ENCODE measurements around the gene RNASE1.
"Not testable (repeated sequence)": the region's sequence is repeated elsewhere in the genome, so short reads cannot be mapped to it uniquely, and the experiment has no call there.

The RNASE1 gene

DNA sequence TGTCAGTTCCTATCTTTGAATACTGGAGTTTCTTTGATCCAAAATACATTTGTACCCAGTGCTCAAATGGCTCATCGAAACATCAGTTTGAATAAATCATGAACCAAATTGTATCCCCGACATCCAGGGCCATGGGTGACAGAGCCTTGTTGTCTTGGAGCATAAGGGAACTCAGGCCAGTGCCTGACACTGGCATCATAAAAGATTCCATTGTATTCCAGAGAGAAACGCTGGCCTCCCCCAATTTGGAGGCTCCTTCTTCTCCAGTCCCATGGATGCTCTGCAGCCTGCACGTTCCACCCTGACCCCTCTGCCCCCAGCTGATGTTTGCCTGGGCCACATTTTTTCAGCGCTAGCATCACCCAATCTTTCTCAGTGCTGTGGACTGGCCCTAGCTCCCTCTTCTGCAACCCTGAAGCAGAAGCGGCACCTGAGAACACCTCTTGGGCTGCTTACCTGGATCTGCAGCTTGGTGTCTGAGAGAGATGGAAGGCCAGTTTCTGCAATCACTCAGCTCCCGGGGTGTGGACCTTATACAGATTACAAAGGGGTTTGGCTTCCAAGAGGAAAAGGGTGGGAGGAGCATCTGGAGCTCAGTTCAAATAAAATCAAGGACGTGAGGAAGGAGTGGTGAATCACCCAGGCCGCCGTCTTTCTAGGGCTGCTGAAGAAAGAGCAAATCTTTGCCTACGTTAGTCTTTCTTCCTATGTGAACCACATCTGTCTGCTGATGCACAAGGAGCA lies at the start of gene RNASE1:
Gene RNASE1, minus strand, starts transcription at position 504 of the 744 bp plus-strand sequence. CDS start 776 bp downstream, outside the sequence.
- DNase-seq, result no peak

DNA sequence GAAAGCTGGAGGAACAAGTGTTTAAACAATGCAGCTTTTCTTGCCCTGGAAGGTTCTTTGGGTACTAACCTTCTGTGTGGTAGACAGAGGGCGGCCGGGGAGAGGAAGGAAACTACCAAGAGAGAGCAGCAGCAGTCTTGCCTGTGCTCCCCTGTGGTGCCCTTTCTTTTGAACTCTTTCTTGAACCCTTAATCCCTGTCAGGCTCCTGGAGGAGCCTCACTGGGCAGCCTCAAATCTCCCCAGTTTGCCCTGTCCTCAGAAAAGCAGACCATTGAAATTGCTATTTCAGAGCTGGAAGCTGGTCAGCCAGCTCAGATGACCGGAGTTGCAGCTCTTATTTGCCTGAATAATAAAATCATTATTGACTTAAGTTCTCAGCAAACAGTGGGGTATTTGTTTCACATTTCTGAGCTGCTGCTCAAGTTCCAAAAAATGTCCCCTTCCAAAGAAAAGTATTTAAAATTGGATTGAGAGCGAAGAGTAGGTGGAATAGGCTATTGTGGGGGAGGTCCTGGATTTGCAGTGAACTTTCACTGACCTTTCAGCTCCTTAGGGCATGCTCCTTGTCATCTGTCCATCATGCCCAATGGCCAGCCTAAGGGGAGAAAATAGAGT lies 46.4 kb upstream of the RNASE1 start:
- DNase-seq, result no peak

DNA sequence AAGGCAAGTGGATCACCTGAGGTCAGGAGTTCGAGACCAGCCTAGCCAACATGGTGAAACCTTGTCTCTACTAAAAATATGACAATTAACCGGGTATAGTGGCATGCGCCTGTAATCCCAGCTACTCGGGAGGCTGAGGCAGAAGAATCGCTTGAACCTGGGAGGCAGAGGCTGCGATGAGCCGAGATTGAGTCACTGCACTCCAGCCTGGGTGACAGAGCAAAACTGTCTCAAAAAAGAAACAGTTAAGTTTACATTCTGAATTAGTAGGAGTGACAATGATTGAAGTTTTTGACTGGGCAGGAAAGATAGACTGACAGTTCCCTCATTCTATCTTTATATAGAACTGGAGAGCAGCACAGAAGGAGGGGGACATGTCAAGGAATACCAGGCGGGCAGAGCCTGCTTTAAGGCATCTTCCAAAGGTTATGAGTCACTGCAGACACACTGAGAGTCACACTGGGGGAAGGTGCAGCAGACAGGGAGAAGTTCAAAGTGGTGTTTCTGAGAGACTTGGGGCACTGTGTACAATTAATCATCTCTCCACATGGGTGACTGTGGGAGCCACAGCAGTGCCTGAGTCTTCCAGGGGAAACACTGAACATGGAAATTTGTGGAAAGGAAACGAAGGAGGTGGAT lies 45.8 kb upstream of the RNASE1 start:
- no peak for DNase-seq

DNA sequence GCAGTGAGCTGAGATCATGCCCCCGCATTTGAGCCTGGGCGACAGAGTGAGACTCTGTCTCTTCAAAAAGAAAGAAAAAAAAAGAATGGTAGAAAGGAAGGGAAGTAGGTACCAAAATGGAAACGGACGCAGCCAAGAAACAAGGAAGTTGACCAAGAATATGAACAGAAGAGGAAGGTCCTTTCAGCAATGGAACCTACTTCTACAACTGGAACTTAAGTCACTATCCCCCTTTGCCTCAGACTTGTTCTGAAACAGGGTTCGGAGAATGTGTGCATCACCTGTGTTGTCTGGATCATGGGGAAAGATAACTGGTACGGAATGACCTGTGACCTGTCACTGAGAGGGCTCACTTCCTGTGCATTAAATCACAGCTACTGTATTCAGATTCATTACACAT lies 43.9 kb upstream of the RNASE1 start:
- DNase-seq, result no peak

DNA sequence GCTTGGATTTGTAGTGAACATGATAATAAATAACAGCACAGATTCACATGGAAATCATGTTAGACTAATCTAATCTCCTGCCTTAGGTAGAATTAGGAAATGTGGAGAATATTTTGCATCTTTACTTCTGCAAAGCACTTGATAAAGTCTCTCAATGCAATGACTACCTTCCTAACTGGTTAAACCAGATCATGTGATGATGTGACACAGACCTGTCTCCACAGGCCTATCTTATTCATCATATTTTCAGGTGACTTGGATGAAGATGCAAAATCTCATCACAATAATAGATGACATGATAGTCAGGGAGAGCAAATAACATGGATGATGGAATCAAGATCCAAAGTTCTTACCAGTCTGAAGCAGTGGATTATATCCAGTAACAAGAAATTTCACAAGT lies 38.5 kb upstream of the RNASE1 start:
- DNase-seq, result no peak

DNA sequence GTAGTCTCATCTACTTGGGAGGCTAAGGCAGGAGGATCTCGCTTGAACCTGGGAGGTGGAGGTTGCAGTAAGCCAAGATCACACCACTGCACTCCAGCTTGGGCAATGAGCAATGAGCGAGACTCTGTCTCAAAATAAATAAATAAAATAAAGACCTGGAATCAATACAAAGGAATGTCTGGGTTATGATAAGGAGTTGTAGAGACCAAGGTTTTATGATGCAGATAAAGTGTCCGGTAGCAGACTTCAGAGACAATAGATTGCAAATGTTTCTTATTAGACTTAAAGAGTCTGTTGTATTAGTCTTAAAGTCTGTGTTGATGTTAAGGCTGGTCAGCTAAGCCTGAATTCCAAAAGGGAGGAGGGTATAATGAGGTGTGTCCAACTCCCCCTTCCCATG lies 35.2 kb upstream of the RNASE1 start:
- no peak for DNase-seq

DNA sequence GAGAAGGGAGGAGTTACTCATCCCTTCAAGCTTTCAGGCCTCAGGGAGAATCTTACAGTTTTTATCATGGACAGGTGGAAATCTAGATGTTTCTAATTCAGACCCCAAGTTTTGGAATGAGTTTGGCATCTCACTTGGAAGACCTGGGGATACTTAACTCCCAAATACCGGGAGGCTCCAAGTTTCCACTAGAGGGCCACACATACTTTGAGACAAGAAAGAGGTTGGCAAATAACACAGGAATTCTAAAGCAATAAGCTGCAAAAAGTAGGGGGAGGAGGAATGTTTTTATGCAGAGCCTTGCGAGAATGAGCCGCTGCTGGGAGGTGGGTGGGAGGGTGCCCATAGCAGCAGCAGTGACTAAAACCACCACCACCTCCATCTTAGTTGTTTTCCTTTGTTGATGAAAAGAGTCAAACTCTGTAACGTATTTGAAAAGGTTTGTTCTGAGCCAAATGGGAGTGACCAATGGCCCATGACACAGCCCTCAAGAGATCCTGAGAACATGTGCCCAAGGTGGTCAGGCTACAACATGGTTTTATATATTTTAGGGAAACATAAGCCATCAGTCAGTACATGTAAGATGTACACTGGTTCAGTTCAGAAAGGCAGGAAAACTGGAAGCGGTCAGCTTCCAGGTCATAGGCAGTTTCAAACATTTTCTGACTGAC lies 34.2 kb upstream of the RNASE1 start:
- no peak for DNase-seq

DNA sequence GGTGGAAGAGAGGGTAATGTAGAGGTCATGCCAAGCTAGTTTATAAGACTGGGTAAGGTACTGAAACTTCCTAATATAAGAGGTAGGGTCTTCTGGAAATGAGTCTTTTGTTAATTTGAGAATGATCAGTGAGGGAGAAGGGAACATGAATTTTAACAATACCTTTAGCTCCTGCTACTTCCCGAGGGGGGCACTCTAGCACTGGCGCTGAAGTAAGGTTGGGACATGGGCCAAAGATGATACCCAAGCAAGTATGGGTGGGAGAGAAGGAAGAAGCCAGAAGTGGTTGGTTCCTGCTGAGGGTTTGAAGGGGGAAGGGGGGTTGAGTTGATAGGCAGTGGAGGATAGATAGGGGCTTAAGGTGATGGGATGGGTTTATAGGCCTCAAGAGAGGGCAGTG lies 32.3 kb upstream of the RNASE1 start:
- no peak for DNase-seq

DNA sequence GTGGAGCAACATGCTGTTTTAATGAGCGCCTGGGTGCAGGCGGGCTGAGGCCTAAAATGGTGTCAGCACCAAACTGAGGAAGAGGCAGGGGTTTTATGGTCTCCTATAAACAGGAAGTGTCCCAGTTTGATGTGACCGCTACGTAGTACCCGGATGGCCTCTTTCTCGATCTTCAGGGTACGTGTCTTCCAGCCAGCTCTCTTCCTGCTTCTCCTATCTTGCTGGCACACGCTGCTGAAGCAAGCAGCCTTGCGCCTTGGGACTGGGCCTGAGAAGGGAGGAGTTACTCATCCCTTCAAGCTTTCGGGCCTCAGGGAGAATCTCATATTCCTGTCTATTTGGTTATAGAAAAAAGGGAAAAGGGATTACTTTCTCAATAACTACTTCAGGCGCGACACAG lies 28.2 kb upstream of the RNASE1 start:
- no peak for DNase-seq

DNA sequence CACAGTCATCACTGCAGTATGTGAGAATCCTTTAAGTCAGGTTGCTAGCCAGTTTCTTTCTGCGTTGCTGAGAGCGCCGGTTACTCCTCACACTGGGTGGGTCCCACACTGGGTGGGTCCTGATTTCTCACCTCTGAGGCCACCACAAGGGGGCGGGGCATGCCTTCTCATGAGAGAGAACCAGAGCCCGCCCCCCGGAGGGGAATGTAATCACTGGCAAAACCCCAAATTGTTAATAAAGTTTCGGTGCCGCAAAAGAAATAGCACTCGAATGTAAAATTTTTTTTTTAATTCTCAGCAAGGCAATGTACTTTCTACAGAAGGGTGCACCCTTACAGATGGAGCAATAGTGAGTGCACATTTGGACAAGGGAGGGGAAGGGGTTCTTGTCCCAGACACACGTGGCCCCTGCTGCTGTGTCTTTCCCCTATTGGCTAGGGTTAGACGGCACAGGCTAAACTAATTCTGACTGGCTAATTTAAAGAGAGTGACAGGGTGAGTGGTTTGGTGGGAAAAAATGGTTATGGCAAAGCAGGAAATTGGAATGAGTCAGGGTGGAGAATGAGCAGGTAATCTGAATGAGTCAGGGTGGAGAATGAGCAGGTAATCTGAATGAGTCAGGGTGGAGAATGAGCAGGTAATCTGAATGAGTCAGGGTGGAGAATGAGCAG lies 25.5 kb upstream of the RNASE1 start:
- not testable (repeated sequence) for DNase-seq

DNA sequence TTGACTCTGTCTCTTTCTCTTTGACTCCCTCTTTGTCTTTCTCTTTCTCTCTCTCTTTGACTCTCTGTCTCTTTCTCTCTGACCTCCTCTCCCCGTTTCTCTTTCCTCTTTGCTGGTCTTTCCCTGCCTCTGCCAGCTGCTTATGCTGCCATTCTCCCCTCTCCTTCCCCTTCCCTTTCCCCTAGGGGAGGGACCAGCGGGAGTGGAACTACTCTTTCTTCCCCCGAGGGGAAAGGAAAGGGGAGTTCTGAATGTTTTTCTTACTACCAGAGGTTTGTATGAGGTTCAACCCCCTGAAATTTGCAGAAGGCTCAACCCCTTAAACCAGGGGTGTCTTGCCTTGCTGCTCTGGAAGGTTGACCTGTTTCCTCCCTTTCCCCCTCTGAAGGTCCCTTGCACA lies 24.7 kb upstream of the RNASE1 start:
- no peak for DNase-seq

DNA sequence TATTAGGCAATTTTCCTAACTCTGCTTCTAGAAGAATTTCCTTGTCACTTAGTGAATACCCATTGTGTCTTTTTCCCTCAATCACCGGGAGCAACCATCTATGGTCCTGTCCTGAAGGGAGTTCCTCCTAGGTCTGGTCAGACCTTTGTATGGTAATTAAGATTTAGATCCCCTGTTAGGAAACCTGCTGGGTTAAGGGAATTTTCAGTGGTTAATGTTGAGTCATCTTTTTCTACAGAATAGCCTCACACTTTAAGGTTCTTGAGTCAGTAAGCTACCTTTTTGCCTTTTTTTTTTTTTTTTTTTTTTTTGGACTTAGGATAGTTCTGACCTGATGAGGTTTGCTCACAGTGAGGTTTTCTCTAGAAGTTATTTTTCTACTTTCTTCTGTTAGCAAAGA lies 24.0 kb upstream of the RNASE1 start:
- not testable (repeated sequence) for DNase-seq

DNA sequence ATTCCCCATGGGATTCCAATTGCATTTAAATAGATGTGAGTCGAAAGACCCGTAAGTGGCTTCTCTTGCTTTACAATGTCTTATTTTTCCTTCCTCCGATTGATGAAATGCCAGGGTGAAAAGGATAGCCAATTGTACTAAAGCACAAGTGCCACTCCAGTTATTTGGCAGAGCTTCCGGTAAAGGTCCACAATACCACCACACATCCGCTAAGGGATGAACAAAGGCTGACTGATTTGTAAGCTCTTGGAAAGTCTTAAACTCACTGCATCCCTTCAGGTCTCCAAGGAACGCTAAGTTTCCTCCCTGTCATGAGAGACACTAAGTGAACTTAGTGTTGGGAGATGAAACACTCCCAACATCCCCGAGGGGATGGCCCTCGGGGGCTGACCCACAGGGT lies 21.2 kb upstream of the RNASE1 start:
- DNase-seq, result no peak

DNA sequence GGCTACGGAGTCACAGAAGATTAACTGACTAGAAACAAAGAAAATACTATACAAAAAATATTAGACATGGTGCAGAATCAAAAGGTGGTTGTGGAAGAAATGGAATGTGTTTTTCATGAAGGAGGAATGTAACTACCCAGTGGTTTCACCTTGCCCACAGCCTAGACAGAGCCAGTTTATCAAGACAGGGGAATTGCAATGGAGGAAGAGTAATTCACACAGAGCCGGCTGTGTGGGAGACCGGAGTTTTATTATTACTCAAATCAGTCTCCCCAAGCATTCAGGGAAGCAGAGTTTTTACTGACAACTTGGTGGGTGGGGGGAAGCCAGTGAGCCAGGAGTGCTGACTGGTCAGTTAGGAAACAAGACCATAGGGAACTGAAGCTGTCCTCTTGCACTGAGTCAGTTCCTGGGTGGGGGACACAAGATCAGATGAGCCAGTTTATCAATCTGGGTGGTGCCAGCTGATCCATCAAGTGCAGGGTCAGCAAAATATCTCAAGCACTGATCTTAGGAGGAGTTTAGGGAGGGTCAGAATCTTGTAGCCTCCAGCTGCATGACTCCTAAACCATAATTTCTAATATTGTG lies 19.0 kb upstream of the RNASE1 start:
- DNase-seq, result not testable (repeated sequence)

DNA sequence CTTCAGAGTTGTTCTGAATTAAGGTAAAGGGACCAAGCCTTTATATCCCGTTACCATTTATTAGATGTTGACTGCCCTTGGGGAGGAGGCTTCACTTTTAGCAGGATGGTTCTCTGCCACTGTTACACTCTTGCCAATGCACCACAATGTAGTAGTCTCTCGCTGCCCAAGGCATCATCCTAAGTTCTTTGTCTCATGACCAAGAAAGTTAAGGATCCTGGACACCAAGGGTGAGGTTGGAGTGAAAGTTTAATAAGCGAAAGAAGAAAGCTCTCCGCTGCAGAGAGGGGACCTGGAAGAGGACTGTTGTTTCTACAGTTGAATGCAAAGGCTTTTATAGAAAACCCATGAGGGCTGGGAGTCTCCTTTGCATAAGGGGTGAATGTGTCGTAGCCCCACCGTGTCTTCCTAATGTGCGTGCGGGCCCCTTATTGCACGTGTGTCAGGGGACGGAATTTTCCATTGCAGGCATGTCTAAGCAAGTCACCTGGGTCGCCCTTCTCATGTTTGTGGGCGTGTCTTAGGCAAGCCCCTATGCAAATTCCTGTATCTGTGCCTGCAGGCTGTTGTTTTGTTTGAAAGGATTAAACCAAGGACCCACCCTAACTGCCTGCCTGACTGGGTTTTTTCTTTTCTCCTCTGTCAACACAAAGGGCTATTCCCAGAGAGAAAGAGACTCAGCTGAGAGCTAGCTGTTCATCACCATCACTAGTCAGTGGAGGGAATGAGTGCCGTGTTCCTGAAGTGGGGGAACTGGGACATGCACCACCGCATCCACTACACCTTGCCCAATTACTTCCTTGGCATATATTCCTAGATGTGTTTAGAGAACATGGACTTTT lies 17.6 kb upstream of the RNASE1 start:
- DNase-seq, result no peak

DNA sequence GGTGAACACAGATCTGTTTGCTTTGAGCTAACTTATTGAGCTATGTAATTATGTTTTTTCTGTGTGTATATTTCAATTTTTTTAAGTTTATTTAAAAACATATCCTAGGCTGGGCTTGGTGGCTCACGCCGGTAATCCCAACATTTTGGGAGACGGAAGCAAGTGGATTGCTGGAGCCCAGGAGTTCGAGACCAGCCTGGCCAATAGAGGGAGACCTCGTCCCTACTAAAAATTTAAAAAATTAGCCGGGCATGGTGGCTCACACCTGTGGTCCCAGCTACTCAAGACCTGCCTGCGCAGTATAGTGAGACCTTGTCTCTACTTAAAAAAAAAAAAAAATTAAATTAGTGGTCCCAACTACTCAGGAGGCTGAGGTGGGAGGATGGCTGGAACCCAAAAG lies 16.2 kb upstream of the RNASE1 start:
- no peak for DNase-seq

DNA sequence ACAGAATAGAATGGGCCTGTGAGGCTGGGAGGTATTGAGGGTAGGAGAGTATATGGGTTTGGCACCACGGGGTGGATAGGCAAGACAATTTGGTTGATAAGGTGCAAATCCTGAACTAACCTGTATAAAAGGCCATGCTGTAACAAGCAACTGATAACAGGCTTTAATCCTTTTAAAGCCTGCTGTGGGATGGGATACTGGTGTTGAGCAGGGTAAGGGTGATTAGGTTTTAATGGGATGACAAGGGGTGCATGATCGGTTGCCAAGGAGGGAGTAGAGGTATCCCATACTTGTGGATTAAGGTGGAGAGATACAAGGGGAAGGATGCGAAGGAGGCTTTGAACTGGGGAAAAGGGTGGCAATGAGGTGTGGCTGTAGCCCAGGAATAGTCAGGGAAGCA lies 13.3 kb upstream of the RNASE1 start:
- not testable (repeated sequence) for DNase-seq

DNA sequence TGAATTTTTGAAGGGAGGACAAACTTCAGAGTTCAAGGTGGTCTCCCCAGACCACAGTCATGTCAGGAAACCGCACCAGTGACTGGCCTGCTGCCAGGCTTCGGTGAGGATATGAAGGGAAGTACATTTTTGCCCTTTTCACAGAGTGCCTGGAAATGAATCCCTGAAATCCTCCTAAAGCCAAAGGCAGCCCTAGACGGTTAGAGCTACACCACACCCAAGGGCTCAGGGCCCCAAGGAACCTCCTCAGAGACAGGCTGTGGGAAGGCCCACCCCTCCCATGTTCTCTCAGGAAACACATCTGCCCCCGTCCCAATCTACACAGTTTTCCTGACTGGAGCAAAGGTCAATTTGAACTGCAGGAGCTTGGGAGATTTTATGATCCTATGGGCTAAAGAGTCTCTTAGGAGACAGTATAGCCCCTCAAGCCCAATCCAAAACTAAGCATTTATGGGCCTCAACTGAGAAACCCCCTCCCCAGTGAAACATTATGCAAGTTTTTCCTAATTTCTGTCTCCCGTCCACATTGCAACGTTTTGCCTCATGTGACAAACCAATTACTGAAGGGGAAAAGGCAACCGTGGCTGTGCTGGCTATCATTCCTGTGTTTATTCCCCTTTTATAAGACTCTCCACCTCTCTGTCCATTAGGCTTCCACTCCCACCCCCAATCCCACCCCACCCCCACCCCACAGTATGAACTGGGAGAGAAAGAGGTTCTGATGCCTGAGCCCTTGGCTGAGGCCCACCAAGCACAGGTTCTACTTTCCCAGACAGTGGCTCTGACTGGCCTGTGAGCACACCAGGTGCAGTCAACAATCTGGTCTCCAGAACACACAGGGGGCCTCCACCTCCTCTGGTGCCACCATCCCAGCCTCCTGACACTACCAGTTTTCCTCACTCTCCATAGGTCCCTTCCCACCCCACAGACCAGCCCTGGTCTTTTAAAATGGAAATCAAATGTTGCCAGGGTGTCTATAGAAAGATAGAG lies 9.6 kb upstream of the RNASE1 start:
- DNase-seq, result no peak

DNA sequence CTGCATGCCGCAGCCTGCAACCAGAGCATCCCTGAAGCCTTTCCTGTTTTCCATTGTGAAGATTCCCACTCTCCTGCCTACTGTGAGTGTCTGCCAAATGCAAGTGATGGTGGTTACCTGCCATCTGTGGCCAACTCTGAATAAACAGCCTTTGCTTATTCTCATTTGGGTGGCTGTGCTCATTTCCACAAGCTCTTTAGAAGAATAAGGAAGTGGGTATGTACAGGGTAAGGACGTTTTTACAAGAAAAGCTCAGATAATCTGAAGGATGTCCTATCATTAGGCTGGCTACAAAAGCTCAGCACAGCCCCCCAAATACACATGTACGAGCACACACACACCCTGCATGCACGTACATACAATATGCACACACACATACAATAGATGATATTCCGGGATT lies 7.3 kb upstream of the RNASE1 start:
- DNase-seq, result no peak

DNA sequence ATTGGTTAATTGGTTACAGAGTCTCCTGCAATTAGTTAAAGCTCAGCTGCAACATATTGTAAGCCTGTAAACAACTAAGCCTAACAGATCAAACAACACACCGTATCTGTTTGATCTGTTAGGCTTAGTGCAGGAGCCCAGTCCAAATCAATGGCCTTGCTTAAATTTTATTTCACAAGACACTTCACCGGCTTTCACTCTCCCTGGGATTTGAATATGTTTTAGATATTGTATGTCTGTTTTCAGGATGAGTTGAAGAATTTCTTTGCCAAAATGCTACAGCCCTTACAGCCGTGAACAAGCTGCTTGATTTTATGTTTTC lies 5.5 kb upstream of the RNASE1 start:
- DNase-seq, result no peak
